Testis (tissue), 2 donors: ENCODE results near the gene CALML4.

ENCODE experiments used
- POLR2A ChIP-seq: fragments of 450-650 bp; IDR thresholded peaks from one replicate; pipeline ENCODE4 v1.6.1; 2017; ENCODE audit warnings: antibody characterized with exemption, mild to moderate bottlenecking, moderate library complexity
- TF ChIP-seq, protein P1 (sequence below), 3 experiments: fragments of 450-650 bp in 2 of 3; fragments of 200-600 bp in 1 of 3; sonication (generic) in 1 of 3; IDR thresholded peaks; one replicate each; pipeline ENCODE4 v1.5.1; 2016 to 2019; ENCODE audit warnings: antibody characterized with exemption in 3 of 3, mild to moderate bottlenecking in 2 of 3, moderate library complexity in 1 of 3

DNA sequence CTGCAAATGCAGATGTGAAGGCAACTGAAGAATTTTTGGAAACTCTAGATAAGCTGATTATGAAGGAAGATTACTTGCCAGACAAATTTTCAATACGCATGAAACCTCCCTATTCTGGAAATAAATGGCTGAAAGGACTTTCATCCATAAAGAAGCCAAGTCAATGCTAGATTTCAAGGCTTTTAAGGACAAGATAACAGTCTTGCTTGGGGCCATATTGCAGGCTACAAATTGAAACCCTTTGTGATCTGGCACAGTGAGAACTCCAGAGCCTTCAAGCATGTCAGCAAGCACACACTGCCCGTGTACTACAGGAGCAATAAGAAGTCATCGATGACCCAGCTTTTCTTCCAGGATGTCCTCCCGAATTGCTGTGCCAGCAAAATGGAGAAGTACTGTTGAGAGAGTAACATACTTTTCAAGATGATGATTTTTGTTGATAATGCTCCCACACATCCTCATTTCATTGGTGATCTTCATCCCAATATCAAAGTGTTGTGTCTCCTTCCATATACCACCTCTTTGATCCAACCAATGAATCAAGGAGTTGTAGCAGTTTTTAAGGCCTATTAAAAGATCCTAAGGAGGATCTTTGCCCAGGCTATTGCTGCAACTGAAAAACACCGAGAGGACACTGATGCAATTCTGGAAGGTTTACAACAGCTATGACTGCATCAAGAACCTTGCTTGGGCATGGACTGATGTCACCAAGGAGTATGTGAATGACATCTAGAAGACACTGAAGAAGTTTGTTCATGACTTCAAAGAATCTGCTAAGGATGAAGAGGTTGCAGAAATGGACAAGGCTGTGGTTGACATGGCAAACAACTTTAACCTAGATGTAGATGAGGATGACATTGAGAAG, 20.3 kb downstream of the CALML4 start:
- TF ChIP-seq, protein P1, sequence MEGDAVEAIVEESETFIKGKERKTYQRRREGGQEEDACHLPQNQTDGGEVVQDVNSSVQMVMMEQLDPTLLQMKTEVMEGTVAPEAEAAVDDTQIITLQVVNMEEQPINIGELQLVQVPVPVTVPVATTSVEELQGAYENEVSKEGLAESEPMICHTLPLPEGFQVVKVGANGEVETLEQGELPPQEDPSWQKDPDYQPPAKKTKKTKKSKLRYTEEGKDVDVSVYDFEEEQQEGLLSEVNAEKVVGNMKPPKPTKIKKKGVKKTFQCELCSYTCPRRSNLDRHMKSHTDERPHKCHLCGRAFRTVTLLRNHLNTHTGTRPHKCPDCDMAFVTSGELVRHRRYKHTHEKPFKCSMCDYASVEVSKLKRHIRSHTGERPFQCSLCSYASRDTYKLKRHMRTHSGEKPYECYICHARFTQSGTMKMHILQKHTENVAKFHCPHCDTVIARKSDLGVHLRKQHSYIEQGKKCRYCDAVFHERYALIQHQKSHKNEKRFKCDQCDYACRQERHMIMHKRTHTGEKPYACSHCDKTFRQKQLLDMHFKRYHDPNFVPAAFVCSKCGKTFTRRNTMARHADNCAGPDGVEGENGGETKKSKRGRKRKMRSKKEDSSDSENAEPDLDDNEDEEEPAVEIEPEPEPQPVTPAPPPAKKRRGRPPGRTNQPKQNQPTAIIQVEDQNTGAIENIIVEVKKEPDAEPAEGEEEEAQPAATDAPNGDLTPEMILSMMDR (IDR thresholded peaks at IDR 0.05), result no peak
- no peak for TF ChIP-seq POLR2A
